Type B pancreatic cell (in vitro differentiated cells): ENCODE data around the gene DCLK1. TPM values are rescaled to one million over a fixed set of nuclear protein-coding genes. Genes with fewer than 3 reads are reported as not detected.

Source experiments
- DNase-seq: peaks from one replicate; pipeline ENCODE4 v3.0.0; 2021; ENCODE audit warnings: mixed read lengths; ENCODE audit not compliant: unreplicated experiment; ENCODE audit errors: extremely low spot score
- H3K27ac Mint-ChIP-seq: 2 replicates; pipeline ENCODE4 v1.8.0; 2021; ENCODE audit warnings: mild to moderate bottlenecking, mixed read lengths
- H3K27me3 Mint-ChIP-seq: 2 replicates; pipeline ENCODE4 v1.8.0; 2021; ENCODE audit warnings: mixed read lengths
- H3K36me3 Mint-ChIP-seq: 2 replicates; pipeline ENCODE4 v1.8.0; 2021; ENCODE audit warnings: mixed read lengths
- H3K4me1 Mint-ChIP-seq: one replicate; pipeline ENCODE4 v1.8.0; 2021; ENCODE audit warnings: mixed read lengths; ENCODE audit not compliant: unreplicated experiment
- H3K4me3 Mint-ChIP-seq: 2 replicates; pipeline ENCODE4 v1.8.0; 2021; ENCODE audit warnings: mild to moderate bottlenecking, mixed read lengths
- H3K9me3 Mint-ChIP-seq: 2 replicates; pipeline ENCODE4 v1.8.0; 2021; ENCODE audit warnings: mixed read lengths
- CTCF ChIP-seq: fragments of 200-600 bp; sonication (generic); conservative IDR thresholded peaks from 2 replicates; pipeline ENCODE4 v1.5.0; 2021; ENCODE audit warnings: antibody characterized with exemption, mild to moderate bottlenecking
- total RNA-seq: library from RNA; stranded (reverse); gene quantifications from 2 replicates; pipeline ENCODE4 v1.2.1, GENCODE V29; 2021; ENCODE audit warnings: low replicate concordance

The DCLK1 gene
- total RNA-seq, 1 donor from 2014 or later, result 47.1 TPM

- H3K9me3 Mint-ChIP-seq, result peaks cover 10% of the 10 kb centered on the region
- H3K36me3 Mint-ChIP-seq, result peaks cover 3% of the 10 kb centered on the region
- no peak overlapping the region for H3K27ac Mint-ChIP-seq
- peaks cover 12% of the 10 kb centered on the region for H3K27me3 Mint-ChIP-seq
- no peak overlapping the region for H3K4me3 Mint-ChIP-seq
- peaks cover 29% of the 10 kb centered on the region for H3K4me1 Mint-ChIP-seq
- no peak for TF ChIP-seq CTCF
- DNase-seq, result no peak
These were observed 210.4 kb downstream of the DCLK1 start for GRCh38 chr13:35920816-35921215.

- Mint-ChIP-seq H3K27ac (no peak overlapping the region), H3K27me3 (peaks cover 9% of the 10 kb centered on the region), H3K9me3 (peaks cover 10% of the 10 kb centered on the region), H3K4me1 (peaks cover 29% of the 10 kb centered on the region), H3K36me3 (peaks cover 3% of the 10 kb centered on the region), H3K4me3 (no peak overlapping the region)
- no peak for DNase-seq
- TF ChIP-seq CTCF, result no peak
These were observed 213.1 kb downstream of the DCLK1 start for GRCh38 chr13:35917942-35918645.

GRCh38 chr13:35917252-35917941 is 213.8 kb downstream of the DCLK1 start:
- H3K9me3 Mint-ChIP-seq, result peaks cover 10% of the 10 kb centered on the region
- H3K4me1 Mint-ChIP-seq, result peaks cover 29% of the 10 kb centered on the region
- H3K36me3 Mint-ChIP-seq, result peaks cover 3% of the 10 kb centered on the region
- H3K4me3 Mint-ChIP-seq, result peak overlapping the region; percentile 47
- H3K27ac Mint-ChIP-seq, result no peak overlapping the region
- no peak for TF ChIP-seq CTCF
- DNase-seq, result no peak
- peaks cover 9% of the 10 kb centered on the region for H3K27me3 Mint-ChIP-seq

GRCh38 chr13:35916146-35916545 is 215.0 kb downstream of the DCLK1 start:
- Mint-ChIP-seq H3K4me1 (peaks cover 23% of the 10 kb centered on the region), H3K9me3 (peaks cover 7% of the 10 kb centered on the region), H3K27me3 (peaks cover 4% of the 10 kb centered on the region), H3K36me3 (peaks cover 3% of the 10 kb centered on the region), H3K27ac (no peak overlapping the region), H3K4me3 (no peak overlapping the region)
- no peak for TF ChIP-seq CTCF
- DNase-seq, result no peak

- Mint-ChIP-seq H3K36me3 (no peaks in the 10 kb centered on the region), H3K4me1 (peaks cover 31% of the 10 kb centered on the region), H3K27ac (no peak overlapping the region), H3K9me3 (no peaks in the 10 kb centered on the region), H3K4me3 (no peak overlapping the region), H3K27me3 (no peaks in the 10 kb centered on the region)
- DNase-seq, result no peak
- TF ChIP-seq CTCF, result no peak
These were observed 216.5 kb downstream of the DCLK1 start for GRCh38 chr13:35914662-35915061.
